Measurements from ENCODE around the gene COPS9.

DNA sequence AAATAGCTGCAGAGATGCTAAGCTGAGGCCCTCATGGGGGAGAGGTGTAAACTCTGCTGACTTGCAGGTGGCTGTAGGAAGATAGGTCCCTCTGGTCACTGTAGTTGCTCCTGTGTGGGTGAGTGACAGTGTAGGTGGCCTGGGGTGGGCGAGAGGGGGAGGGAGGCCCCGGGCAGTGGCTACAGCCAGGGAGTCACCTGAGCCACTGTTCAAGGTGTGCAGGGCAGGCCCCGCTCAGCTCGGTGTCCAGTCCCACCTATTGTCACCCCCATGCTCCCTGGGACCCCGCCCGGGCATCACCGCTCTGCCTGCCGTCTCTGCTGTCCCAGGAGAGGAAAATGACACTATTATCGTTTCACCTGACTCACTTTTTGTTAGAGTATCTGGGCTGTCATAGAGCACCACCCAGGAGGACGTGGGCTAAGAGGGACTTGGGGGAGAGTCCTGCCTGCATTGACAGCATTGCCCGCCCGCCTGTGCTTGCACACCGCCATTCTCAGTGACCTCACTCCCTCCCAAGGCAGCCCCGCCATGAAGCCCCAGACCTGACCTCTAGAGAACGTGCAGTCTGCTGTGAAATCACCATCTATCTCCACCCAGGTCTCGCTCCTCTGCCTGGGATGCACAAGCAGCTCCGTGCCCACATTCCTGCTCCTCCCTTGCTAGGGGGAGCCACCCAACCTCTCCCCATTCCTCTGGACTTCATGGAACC is 29.2 kb downstream of the COPS9 start:
- TF ChIP-seq, protein P1, sequence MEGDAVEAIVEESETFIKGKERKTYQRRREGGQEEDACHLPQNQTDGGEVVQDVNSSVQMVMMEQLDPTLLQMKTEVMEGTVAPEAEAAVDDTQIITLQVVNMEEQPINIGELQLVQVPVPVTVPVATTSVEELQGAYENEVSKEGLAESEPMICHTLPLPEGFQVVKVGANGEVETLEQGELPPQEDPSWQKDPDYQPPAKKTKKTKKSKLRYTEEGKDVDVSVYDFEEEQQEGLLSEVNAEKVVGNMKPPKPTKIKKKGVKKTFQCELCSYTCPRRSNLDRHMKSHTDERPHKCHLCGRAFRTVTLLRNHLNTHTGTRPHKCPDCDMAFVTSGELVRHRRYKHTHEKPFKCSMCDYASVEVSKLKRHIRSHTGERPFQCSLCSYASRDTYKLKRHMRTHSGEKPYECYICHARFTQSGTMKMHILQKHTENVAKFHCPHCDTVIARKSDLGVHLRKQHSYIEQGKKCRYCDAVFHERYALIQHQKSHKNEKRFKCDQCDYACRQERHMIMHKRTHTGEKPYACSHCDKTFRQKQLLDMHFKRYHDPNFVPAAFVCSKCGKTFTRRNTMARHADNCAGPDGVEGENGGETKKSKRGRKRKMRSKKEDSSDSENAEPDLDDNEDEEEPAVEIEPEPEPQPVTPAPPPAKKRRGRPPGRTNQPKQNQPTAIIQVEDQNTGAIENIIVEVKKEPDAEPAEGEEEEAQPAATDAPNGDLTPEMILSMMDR (IDR thresholded peaks at IDR 0.05), result no peak
- TF ChIP-seq POLR2A (IDR thresholded peaks at IDR 0.05), result no peak
